ENCODE results near the gene ART1. TPM values are rescaled to one million over a fixed set of nuclear protein-coding genes. Genes with fewer than 3 reads are reported as not detected.

Gene ART1
- total and polyA plus RNA-seq, 4 donors, result not detected

DNA sequence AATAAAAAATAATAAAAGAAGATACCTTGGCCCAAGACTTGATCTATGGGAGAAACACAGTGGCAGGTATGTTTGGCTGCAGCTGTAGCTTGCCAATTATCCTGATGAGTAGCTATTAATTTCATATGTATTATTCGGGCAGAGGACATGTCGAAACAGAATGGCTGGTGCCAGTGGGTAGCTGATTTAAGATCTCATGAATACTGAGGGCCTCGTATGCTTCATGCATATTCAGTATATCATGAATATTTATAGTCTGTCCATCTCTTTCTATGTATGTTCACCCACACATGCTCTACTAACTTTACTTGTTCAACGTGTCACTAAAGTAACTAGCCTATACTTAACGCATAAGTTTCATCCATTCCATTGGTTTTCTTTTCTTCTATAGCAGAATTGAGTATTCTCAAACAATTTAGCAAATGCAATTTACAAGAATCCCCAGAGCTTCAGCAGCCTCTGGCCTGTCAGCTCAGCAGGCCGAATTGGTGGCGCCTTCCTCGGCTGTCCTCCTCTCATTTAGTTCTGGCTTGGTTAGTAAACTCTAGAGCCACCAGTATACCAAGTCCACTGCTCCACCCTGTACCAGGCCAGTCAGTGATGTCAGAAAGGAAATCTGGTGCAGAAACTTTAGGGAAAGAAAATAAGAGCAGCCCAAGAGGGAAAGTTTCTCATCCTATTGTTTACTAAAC, 21.0 kb upstream of the ART1 start:
- 60% methylated on average over 8 of the region's 8 CpGs for WGBS
- TF ChIP-seq FOXA1 (IDR thresholded peaks at IDR 0.05) (no peak), YY1 (IDR thresholded peaks at IDR 0.05) (no peak), RAD21 (IDR thresholded peaks at IDR 0.05) (no peak), RXRA (IDR thresholded peaks at IDR 0.05) (no peak), HNF4A (conservative IDR thresholded peaks at IDR 0.05) (no peak), TAF1 (conservative IDR thresholded peaks at IDR 0.05) (no peak), GABPA (IDR thresholded peaks at IDR 0.05 in 1 of 2, conservative IDR thresholded peaks at IDR 0.05 in 1 of 2) (no peak)
- TF ChIP-seq, protein P1, sequence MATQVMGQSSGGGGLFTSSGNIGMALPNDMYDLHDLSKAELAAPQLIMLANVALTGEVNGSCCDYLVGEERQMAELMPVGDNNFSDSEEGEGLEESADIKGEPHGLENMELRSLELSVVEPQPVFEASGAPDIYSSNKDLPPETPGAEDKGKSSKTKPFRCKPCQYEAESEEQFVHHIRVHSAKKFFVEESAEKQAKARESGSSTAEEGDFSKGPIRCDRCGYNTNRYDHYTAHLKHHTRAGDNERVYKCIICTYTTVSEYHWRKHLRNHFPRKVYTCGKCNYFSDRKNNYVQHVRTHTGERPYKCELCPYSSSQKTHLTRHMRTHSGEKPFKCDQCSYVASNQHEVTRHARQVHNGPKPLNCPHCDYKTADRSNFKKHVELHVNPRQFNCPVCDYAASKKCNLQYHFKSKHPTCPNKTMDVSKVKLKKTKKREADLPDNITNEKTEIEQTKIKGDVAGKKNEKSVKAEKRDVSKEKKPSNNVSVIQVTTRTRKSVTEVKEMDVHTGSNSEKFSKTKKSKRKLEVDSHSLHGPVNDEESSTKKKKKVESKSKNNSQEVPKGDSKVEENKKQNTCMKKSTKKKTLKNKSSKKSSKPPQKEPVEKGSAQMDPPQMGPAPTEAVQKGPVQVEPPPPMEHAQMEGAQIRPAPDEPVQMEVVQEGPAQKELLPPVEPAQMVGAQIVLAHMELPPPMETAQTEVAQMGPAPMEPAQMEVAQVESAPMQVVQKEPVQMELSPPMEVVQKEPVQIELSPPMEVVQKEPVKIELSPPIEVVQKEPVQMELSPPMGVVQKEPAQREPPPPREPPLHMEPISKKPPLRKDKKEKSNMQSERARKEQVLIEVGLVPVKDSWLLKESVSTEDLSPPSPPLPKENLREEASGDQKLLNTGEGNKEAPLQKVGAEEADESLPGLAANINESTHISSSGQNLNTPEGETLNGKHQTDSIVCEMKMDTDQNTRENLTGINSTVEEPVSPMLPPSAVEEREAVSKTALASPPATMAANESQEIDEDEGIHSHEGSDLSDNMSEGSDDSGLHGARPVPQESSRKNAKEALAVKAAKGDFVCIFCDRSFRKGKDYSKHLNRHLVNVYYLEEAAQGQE (IDR thresholded peaks at IDR 0.05), result no peak
- TF ChIP-seq, protein P2, sequence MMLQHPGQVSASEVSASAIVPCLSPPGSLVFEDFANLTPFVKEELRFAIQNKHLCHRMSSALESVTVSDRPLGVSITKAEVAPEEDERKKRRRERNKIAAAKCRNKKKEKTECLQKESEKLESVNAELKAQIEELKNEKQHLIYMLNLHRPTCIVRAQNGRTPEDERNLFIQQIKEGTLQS (IDR thresholded peaks at IDR 0.05), result no peak
- TF ChIP-seq, protein P3, sequence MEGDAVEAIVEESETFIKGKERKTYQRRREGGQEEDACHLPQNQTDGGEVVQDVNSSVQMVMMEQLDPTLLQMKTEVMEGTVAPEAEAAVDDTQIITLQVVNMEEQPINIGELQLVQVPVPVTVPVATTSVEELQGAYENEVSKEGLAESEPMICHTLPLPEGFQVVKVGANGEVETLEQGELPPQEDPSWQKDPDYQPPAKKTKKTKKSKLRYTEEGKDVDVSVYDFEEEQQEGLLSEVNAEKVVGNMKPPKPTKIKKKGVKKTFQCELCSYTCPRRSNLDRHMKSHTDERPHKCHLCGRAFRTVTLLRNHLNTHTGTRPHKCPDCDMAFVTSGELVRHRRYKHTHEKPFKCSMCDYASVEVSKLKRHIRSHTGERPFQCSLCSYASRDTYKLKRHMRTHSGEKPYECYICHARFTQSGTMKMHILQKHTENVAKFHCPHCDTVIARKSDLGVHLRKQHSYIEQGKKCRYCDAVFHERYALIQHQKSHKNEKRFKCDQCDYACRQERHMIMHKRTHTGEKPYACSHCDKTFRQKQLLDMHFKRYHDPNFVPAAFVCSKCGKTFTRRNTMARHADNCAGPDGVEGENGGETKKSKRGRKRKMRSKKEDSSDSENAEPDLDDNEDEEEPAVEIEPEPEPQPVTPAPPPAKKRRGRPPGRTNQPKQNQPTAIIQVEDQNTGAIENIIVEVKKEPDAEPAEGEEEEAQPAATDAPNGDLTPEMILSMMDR (IDR thresholded peaks at IDR 0.05; ENCODE audit: low read depth, low read length, missing input control), result no peak
- no peaks in the 10 kb centered on the region for H3K27me3 ChIP-seq (ENCODE audit: control insufficient read depth in 4 of 4, insufficient read depth in 4 of 4, low read length in 3 of 4)

DNA sequence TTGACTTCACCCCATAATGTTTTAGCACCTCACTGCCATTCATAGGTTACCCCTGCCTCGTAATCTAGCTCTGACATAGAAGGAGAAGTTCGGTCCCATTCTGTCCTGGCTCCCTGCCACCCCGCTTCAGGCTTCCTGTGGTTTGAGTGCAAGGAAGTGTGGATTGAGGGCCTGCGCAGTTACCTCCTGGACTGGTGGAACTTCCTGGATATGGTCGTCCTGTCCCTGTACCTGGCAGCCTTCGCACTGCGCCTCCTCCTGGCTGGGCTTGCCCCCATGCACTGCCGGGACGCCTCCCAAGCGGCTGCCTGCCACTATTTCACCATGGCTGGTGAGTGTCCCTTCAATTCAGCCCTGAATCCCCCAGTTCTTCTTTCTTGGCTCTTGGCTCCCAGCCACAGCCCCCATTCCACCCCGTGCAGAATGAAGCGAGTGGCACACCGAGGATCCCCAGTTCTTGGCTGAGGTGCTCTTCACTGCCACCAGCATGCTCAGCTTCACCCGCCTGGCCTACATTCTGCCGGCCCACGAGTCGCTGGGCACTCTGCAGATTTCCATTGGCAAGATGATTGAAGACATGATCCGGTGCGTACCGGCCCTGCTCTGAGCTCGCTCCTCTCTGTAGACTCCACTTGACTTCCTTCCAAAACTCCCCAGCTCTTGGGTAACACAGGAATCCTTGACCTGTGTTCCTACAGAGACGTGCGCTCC, 18.5 kb upstream of the ART1 start:
- Histone ChIP-seq H3K9me3 (ENCODE audit: control insufficient read depth in 4 of 4, low read length in 3 of 4) (no peaks in the 10 kb centered on the region), H3K27me3 (ENCODE audit: control insufficient read depth in 4 of 4, insufficient read depth in 4 of 4, low read length in 3 of 4) (no peaks in the 10 kb centered on the region), H3K4me3 (ENCODE audit: low read depth in 1 of 3, low read length in 3 of 3) (no peak overlapping the region), H3K36me3 (ENCODE audit: control insufficient read depth in 4 of 4, insufficient read depth in 3 of 4, low read depth in 1 of 4, low read length in 3 of 4) (no peaks in the 10 kb centered on the region), H3K27ac (ENCODE audit: low read depth in 1 of 2, low read length in 2 of 2) (no peak overlapping the region), H3K9ac (ENCODE audit: low read depth in 1 of 2, low read length in 2 of 2) (no peak overlapping the region), H3K4me1 (ENCODE audit: control insufficient read depth in 4 of 4, insufficient read depth in 4 of 4, low read length in 3 of 4) (no peaks in the 10 kb centered on the region)
- WGBS, result 80% methylated on average over 23 of the region's 23 CpGs
- no peak for DNase-seq (ENCODE audit: low spot score)
- TF ChIP-seq SP1 (IDR thresholded peaks at IDR 0.05), result no peak
- no peak for TF ChIP-seq HNF4G (IDR thresholded peaks at IDR 0.05)
- TF ChIP-seq RAD21 (IDR thresholded peaks at IDR 0.05), result no peak
- TF ChIP-seq, protein P2 (IDR thresholded peaks at IDR 0.05), result no peak
- no peak for TF ChIP-seq YY1 (IDR thresholded peaks at IDR 0.05)
- TF ChIP-seq NR2F2 (IDR thresholded peaks at IDR 0.05), result no peak
- no peak for TF ChIP-seq GABPA (IDR thresholded peaks at IDR 0.05 in 1 of 2, conservative IDR thresholded peaks at IDR 0.05 in 1 of 2)
- TF ChIP-seq JUND (IDR thresholded peaks at IDR 0.05), result no peak
- TF ChIP-seq, protein P4, sequence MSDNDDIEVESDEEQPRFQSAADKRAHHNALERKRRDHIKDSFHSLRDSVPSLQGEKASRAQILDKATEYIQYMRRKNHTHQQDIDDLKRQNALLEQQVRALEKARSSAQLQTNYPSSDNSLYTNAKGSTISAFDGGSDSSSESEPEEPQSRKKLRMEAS (IDR thresholded peaks at IDR 0.05), result no peak
- no peak for TF ChIP-seq FOXA1 (IDR thresholded peaks at IDR 0.05)
- no peak for TF ChIP-seq HNF4A (conservative IDR thresholded peaks at IDR 0.05)
- TF ChIP-seq, protein P5, sequence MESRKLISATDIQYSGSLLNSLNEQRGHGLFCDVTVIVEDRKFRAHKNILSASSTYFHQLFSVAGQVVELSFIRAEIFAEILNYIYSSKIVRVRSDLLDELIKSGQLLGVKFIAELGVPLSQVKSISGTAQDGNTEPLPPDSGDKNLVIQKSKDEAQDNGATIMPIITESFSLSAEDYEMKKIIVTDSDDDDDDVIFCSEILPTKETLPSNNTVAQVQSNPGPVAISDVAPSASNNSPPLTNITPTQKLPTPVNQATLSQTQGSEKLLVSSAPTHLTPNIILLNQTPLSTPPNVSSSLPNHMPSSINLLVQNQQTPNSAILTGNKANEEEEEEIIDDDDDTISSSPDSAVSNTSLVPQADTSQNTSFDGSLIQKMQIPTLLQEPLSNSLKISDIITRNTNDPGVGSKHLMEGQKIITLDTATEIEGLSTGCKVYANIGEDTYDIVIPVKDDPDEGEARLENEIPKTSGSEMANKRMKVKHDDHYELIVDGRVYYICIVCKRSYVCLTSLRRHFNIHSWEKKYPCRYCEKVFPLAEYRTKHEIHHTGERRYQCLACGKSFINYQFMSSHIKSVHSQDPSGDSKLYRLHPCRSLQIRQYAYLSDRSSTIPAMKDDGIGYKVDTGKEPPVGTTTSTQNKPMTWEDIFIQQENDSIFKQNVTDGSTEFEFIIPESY (IDR thresholded peaks at IDR 0.05), result no peak
- TF ChIP-seq, protein P1 (IDR thresholded peaks at IDR 0.05), result no peak
- TF ChIP-seq RXRA (IDR thresholded peaks at IDR 0.05), result no peak
- no peak for TF ChIP-seq TAF1 (conservative IDR thresholded peaks at IDR 0.05)
- TF ChIP-seq FOXA2 (IDR thresholded peaks at IDR 0.05), result no peak
- no peak for TF ChIP-seq EGR1 (IDR thresholded peaks at IDR 0.05; ENCODE audit: low read depth in 2 of 2)

More for the DNA sequence above, 21.0 kb upstream of the ART1 start:
- Histone ChIP-seq H3K4me3 (ENCODE audit: low read depth in 1 of 3, low read length in 3 of 3) (no peak overlapping the region), H3K36me3 (ENCODE audit: control insufficient read depth in 4 of 4, insufficient read depth in 3 of 4, low read depth in 1 of 4, low read length in 3 of 4) (no peaks in the 10 kb centered on the region), H3K4me1 (ENCODE audit: control insufficient read depth in 4 of 4, insufficient read depth in 4 of 4, low read length in 3 of 4) (no peaks in the 10 kb centered on the region), H3K9me3 (ENCODE audit: control insufficient read depth in 4 of 4, low read length in 3 of 4) (no peaks in the 10 kb centered on the region), H3K27ac (ENCODE audit: low read depth in 1 of 2, low read length in 2 of 2) (no peak overlapping the region), H3K9ac (ENCODE audit: low read depth in 1 of 2, low read length in 2 of 2) (no peak overlapping the region)
- no peak for DNase-seq (ENCODE audit: low spot score)
